Measurements from ENCODE around the gene CHMP3. TPM values are rescaled to one million over a fixed set of nuclear protein-coding genes. Genes with fewer than 3 reads are reported as not detected.

CHMP3 gene
- total and polyA plus RNA-seq, 2 of the 13 experiments (the other 11 are each of a cell fraction or from before 2014, with no cell fraction given), result 64.1 to 114 TPM

GRCh38 chr2:86522711-86523110 is 40.5 kb downstream of the CHMP3 start:
- no peaks in the 10 kb centered on the region for H3K79me2 ChIP-seq (ENCODE audit: insufficient read depth, low read length)
- ChIA-PET CTCF (ENCODE audit: low intra/inter-chr PET ratio, low total read pairs) (no interaction called here), POLR2A (no interaction called here)
- H3K9me3 ChIP-seq (ENCODE audit: low read length), result peaks cover 11% of the 10 kb centered on the region
- H3K9ac ChIP-seq (ENCODE audit: insufficient read depth, low read depth, low read length), result no peak overlapping the region
- 98% methylated on average over 2 of the region's 2 CpGs for WGBS (ENCODE audit: low lambda C conversion rate)
- intact Hi-C loops (cut with micrococcal nuclease; ENCODE audit: unreplicated experiment), result no loop called here
- peaks cover 5% of the 10 kb centered on the region; the same call in 1 of the 2 replicates for H3K4me1 ChIP-seq (ENCODE audit: insufficient read depth, low read length)
- H3K4me2 ChIP-seq (ENCODE audit: low read depth, low read length), result no peak overlapping the region
- no peak for DNase-seq (ENCODE audit: low spot score)
- ATAC-seq, result no peak
- no TSS peak for BruUV-seq (replicated peaks)
- H3K27ac ChIP-seq (ENCODE audit: extremely low read length, insufficient read depth, low read length), result no peak overlapping the region
- H2AFZ ChIP-seq (ENCODE audit: low read length), result no peak overlapping the region
- FAIRE-seq, result no peak
- H3K4me3 ChIP-seq (replicated peaks in 1 of 3; ENCODE audit: insufficient read depth in 1 of 3, low read depth in 2 of 3, low read length in 3 of 3), result no peak overlapping the region
- in situ Hi-C loops (cut with HindIII; ENCODE audit: extremely low pct_ligation_motif_present, low pct_unique_long_range_greater_than_20kb), result no loop called here
- H4K20me1 ChIP-seq (ENCODE audit: insufficient read depth, low read length), result no peaks in the 10 kb centered on the region; the same call in 1 of the 2 replicates
- peaks cover 5 to 20% of the 10 kb centered on the region in 2 experiments for H3K36me3 ChIP-seq (replicated peaks in 1 of 2; ENCODE audit: control insufficient read depth in 1 of 2, insufficient read depth in 2 of 2, low read length in 2 of 2)
- no peaks in the 10 kb centered on the region for H3K27me3 ChIP-seq (ENCODE audit: control insufficient read depth in 1 of 2, insufficient read depth in 2 of 2, low read length in 2 of 2)
- no peak for TF ChIP-seq SMARCE1 (IDR thresholded peaks at IDR 0.05; ENCODE audit: borderline replicate concordance)
- TF ChIP-seq ZNF207 (IDR thresholded peaks at IDR 0.05; ENCODE audit: borderline replicate concordance), result no peak
- TF ChIP-seq FOSL2 (CRISPR knock-in tag; IDR thresholded peaks at IDR 0.05), result no peak
- TF ChIP-seq, protein P1, sequence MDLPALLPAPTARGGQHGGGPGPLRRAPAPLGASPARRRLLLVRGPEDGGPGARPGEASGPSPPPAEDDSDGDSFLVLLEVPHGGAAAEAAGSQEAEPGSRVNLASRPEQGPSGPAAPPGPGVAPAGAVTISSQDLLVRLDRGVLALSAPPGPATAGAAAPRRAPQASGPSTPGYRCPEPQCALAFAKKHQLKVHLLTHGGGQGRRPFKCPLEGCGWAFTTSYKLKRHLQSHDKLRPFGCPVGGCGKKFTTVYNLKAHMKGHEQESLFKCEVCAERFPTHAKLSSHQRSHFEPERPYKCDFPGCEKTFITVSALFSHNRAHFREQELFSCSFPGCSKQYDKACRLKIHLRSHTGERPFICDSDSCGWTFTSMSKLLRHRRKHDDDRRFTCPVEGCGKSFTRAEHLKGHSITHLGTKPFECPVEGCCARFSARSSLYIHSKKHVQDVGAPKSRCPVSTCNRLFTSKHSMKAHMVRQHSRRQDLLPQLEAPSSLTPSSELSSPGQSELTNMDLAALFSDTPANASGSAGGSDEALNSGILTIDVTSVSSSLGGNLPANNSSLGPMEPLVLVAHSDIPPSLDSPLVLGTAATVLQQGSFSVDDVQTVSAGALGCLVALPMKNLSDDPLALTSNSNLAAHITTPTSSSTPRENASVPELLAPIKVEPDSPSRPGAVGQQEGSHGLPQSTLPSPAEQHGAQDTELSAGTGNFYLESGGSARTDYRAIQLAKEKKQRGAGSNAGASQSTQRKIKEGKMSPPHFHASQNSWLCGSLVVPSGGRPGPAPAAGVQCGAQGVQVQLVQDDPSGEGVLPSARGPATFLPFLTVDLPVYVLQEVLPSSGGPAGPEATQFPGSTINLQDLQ (CRISPR knock-in tag; IDR thresholded peaks at IDR 0.05), result no peak
- no peak for TF ChIP-seq REST (IDR thresholded peaks at IDR 0.05; ENCODE audit: borderline replicate concordance in 1 of 2, low read depth in 1 of 2, low read length in 2 of 2)
- TF ChIP-seq, protein P2, sequence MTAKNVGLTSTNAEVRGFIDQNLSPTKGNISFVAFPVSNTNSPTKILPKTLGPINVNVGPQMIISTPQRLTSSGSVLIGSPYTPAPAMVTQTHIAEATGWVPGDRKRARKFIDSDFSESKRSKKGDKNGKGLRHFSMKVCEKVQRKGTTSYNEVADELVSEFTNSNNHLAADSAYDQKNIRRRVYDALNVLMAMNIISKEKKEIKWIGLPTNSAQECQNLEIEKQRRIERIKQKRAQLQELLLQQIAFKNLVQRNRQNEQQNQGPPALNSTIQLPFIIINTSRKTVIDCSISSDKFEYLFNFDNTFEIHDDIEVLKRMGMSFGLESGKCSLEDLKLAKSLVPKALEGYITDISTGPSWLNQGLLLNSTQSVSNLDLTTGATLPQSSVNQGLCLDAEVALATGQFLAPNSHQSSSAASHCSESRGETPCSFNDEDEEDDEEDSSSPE (CRISPR knock-in tag; IDR thresholded peaks at IDR 0.05), result no peak
- no peak for TF ChIP-seq ZMAT5 (CRISPR knock-in tag; IDR thresholded peaks at IDR 0.05; ENCODE audit: borderline replicate concordance, low read depth)
- TF ChIP-seq LBX2 (CRISPR knock-in tag; IDR thresholded peaks at IDR 0.05; ENCODE audit: borderline replicate concordance), result no peak
- no peak for TF ChIP-seq CCDC6 (CRISPR knock-in tag; IDR thresholded peaks at IDR 0.05)
- TF ChIP-seq ZNF10 (CRISPR knock-in tag; IDR thresholded peaks at IDR 0.05; ENCODE audit: borderline replicate concordance, low read depth), result no peak
- no peak for TF ChIP-seq TEAD3 (CRISPR knock-in tag; optimal IDR thresholded peaks at IDR 0.05; ENCODE audit: borderline replicate concordance)
- TF ChIP-seq IRF9 (CRISPR knock-in tag; IDR thresholded peaks at IDR 0.05; ENCODE audit: borderline replicate concordance), result no peak
- TF ChIP-seq, protein P3, sequence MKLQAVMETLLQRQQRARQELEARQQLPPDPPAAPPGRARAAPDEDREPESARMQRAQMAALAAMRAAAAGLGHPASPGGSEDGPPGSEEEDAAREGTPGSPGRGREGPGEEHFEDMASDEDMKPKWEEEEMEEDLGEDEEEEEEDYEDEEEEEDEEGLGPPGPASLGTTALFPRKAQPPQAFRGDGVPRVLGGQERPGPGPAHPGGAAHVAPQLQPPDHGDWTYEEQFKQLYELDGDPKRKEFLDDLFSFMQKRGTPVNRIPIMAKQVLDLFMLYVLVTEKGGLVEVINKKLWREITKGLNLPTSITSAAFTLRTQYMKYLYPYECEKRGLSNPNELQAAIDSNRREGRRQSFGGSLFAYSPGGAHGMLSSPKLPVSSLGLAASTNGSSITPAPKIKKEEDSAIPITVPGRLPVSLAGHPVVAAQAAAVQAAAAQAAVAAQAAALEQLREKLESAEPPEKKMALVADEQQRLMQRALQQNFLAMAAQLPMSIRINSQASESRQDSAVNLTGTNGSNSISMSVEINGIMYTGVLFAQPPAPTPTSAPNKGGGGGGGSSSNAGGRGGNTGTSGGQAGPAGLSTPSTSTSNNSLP (IDR thresholded peaks at IDR 0.05; ENCODE audit: low read depth, low read length), result no peak

Data from HepG2 (cell line).